HepG2 (cell line): Measurements from ENCODE around the gene PSMG4. TPM values are rescaled to one million over a fixed set of nuclear protein-coding genes. Genes with fewer than 3 reads are reported as not detected.

Experiments
- ATF4 ChIP-seq, 2 experiments: fragments of 450-650 bp in 1 of 2; sonication (generic) in 1 of 2; formaldehyde crosslinking; IDR thresholded peaks; 2 replicates each; pipeline versions ENCODE4 v1.5.0 to v1.8.0; 2020 to 2022; ENCODE audit warnings: mild to moderate bottlenecking in 1 of 2, missing genetic modification reagents in 1 of 2
- CSRNP1 ChIP-seq: sonication (generic); formaldehyde crosslinking; IDR thresholded peaks from 2 replicates; pipeline ENCODE4 v1.8.1; 2023; ENCODE audit warnings: mild to moderate bottlenecking, missing genetic modification reagents
- HMGA1 ChIP-seq: sonication (generic); formaldehyde crosslinking; conservative IDR thresholded peaks from 2 replicates; pipeline ENCODE4 v1.4.0; 2020; ENCODE audit warnings: missing genetic modification reagents
- HOXA5 ChIP-seq: sonication (generic); formaldehyde crosslinking; IDR thresholded peaks from 2 replicates; pipeline ENCODE4 v1.4.0; 2020; ENCODE audit warnings: missing genetic modification reagents
- KDM1A ChIP-seq: IDR thresholded peaks from 2 replicates; pipeline ENCODE4 v1.6.1; 2016; ENCODE audit warnings: missing compliant biosample characterization
- MED8 ChIP-seq: sonication (generic); formaldehyde crosslinking; IDR thresholded peaks from 2 replicates; pipeline ENCODE4 v1.8.1; 2023; ENCODE audit warnings: mild to moderate bottlenecking, missing genetic modification reagents; ENCODE audit not compliant: insufficient replicate concordance
- MEIS2 ChIP-seq: sonication (generic); formaldehyde crosslinking; IDR thresholded peaks from 2 replicates; pipeline ENCODE4 v1.9.0; 2021; ENCODE audit warnings: mild to moderate bottlenecking, missing genetic modification reagents
- MTF2 ChIP-seq: sonication (generic); formaldehyde crosslinking; IDR thresholded peaks from 2 replicates; pipeline ENCODE4 v1.5.0; 2020; ENCODE audit warnings: missing genetic modification reagents, borderline replicate concordance
- ONECUT2 ChIP-seq: sonication (generic); formaldehyde crosslinking; IDR thresholded peaks from 2 replicates; pipeline ENCODE4 v1.4.0; 2020; ENCODE audit warnings: missing genetic modification reagents
- SRSF4 ChIP-seq: fragments of 200-400 bp; formaldehyde crosslinking; IDR thresholded peaks from one replicate; pipeline ENCODE4 v1.6.1; 2018; ENCODE audit warnings: mild to moderate bottlenecking, low read depth, low read length, moderate library complexity; ENCODE audit not compliant: poor library complexity, severe bottlenecking
- ZBTB33 ChIP-seq: sonication (generic); formaldehyde crosslinking; IDR thresholded peaks from 2 replicates; pipeline ENCODE4 v1.4.0; 2020; ENCODE audit warnings: missing genetic modification reagents
- ZNF292 ChIP-seq: sonication (generic); formaldehyde crosslinking; IDR thresholded peaks from 2 replicates; pipeline ENCODE4 v1.8.1; 2022; ENCODE audit warnings: mild to moderate bottlenecking, low read depth, missing genetic modification reagents, borderline replicate concordance
- polyA plus RNA-seq, 8 experiments: library from polyadenylated mRNA; depleted of rRNA in 3 of 8; stranded (reverse) in 7 of 8; unstranded in 1 of 8; fragments of >200 nt; fragmentation: Illumina TruSeq in 4 of 8; extraction: Trizol in 4 of 8; gene quantifications; 2 replicates each; pipeline versions ENCODE4 v1.2.1 to v1.2.3, GENCODE V29; 2011 to 2016; ENCODE audit warnings: low read depth in 4 of 8, missing spikeins in 1 of 8, mixed read lengths in 1 of 8; ENCODE audit not compliant: insufficient read depth in 1 of 8
- total RNA-seq, 5 experiments: library from RNA; depleted of rRNA; stranded (reverse); fragments of >200 nt; fragmentation: Illumina TruSeq; extraction: Trizol; gene quantifications; 2 replicates each; pipeline ENCODE4 v1.2.3, GENCODE V29; 2016; ENCODE audit warnings: low read depth in 1 of 5
- TF ChIP-seq, protein P1 (sequence below): IDR thresholded peaks from 2 replicates; pipeline ENCODE4 v1.6.1; 2016; ENCODE audit warnings: mild to moderate bottlenecking
- TF ChIP-seq, protein P2 (sequence below): sonication (generic); formaldehyde crosslinking; IDR thresholded peaks from 2 replicates; pipeline ENCODE4 v1.4.0; 2020; ENCODE audit warnings: missing genetic modification reagents, borderline replicate concordance
- TF ChIP-seq, protein P3 (sequence below): sonication (generic); formaldehyde crosslinking; IDR thresholded peaks from 2 replicates; pipeline ENCODE4 v1.5.1; 2020; ENCODE audit warnings: mild to moderate bottlenecking, moderate library complexity, missing genetic modification reagents
- TF ChIP-seq, protein P4 (sequence below): sonication (generic); formaldehyde crosslinking; IDR thresholded peaks from 2 replicates; pipeline ENCODE4 v1.5.0; 2020; ENCODE audit warnings: missing genetic modification reagents, mild to moderate bottlenecking, borderline replicate concordance

Gene PSMG4
- total and polyA plus RNA-seq, 2 of the 13 experiments (the other 11 are each of a cell fraction or from before 2014, with no cell fraction given) = 28.5 to 32.8 TPM

- TF ChIP-seq MED8 (CRISPR knock-in tag) (peak; percentile 16), HOXA5 (CRISPR knock-in tag) (no peak), MEIS2 (0 out of 2 replicates have a peak, but pooled peaks have one; percentile 7), ZBTB33 (CRISPR knock-in tag) (no peak), SRSF4 (no peak), ATF4 (CRISPR knock-in tag; IDR thresholded peaks at IDR 0.05) (peak in 1 of 2 experiments; percentile 90; a peak in 2 of 4 replicates), MTF2 (CRISPR knock-in tag) (peak; percentile 76; the same call in 1 of the 2 replicates), ONECUT2 (no peak), CSRNP1 (CRISPR knock-in tag) (0 out of 2 replicates have a peak, but pooled peaks have one; percentile 29), KDM1A (CRISPR knock-in tag) (no peak), HMGA1 (CRISPR knock-in tag) (no peak), ZNF292 (no peak)
- TF ChIP-seq, protein P1, sequence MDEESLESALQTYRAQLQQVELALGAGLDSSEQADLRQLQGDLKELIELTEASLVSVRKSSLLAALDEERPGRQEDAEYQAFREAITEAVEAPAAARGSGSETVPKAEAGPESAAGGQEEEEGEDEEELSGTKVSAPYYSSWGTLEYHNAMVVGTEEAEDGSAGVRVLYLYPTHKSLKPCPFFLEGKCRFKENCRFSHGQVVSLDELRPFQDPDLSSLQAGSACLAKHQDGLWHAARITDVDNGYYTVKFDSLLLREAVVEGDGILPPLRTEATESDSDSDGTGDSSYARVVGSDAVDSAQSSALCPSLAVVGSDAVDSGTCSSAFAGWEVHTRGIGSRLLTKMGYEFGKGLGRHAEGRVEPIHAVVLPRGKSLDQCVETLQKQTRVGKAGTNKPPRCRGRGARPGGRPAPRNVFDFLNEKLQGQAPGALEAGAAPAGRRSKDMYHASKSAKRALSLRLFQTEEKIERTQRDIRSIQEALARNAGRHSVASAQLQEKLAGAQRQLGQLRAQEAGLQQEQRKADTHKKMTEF (CRISPR knock-in tag) = 0 out of 2 replicates have a peak, but pooled peaks have one; percentile 20
- TF ChIP-seq, protein P2, sequence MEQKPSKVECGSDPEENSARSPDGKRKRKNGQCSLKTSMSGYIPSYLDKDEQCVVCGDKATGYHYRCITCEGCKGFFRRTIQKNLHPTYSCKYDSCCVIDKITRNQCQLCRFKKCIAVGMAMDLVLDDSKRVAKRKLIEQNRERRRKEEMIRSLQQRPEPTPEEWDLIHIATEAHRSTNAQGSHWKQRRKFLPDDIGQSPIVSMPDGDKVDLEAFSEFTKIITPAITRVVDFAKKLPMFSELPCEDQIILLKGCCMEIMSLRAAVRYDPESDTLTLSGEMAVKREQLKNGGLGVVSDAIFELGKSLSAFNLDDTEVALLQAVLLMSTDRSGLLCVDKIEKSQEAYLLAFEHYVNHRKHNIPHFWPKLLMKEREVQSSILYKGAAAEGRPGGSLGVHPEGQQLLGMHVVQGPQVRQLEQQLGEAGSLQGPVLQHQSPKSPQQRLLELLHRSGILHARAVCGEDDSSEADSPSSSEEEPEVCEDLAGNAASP (CRISPR knock-in tag) = 0 out of 2 replicates have a peak, but pooled peaks have one; percentile 13
- TF ChIP-seq, protein P3, sequence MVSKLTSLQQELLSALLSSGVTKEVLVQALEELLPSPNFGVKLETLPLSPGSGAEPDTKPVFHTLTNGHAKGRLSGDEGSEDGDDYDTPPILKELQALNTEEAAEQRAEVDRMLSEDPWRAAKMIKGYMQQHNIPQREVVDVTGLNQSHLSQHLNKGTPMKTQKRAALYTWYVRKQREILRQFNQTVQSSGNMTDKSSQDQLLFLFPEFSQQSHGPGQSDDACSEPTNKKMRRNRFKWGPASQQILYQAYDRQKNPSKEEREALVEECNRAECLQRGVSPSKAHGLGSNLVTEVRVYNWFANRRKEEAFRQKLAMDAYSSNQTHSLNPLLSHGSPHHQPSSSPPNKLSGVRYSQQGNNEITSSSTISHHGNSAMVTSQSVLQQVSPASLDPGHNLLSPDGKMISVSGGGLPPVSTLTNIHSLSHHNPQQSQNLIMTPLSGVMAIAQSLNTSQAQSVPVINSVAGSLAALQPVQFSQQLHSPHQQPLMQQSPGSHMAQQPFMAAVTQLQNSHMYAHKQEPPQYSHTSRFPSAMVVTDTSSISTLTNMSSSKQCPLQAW (CRISPR knock-in tag) = peak; percentile 20; the same call in 1 of the 2 replicates
- TF ChIP-seq, protein P4, sequence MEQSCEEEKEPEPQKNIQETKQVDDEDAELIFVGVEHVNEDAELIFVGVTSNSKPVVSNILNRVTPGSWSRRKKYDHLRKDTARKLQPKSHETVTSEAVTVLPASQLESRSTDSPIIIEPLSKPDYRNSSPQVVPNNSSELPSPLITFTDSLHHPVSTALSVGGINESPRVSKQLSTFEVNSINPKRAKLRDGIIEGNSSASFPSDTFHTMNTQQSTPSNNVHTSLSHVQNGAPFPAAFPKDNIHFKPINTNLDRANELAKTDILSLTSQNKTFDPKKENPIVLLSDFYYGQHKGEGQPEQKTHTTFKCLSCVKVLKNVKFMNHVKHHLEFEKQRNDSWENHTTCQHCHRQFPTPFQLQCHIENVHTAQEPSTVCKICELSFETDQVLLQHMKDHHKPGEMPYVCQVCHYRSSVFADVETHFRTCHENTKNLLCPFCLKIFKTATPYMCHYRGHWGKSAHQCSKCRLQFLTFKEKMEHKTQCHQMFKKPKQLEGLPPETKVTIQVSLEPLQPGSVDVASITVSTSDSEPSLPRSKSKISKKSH (CRISPR knock-in tag) = no peak
These were observed 31.2 kb upstream of the PSMG4 start, which contains the start of gene TUBB2B (continued) for GRCh38 chr6:3227363-3228045.
